A673 (cell line): ENCODE measurements around the gene ZSWIM5.
"Not testable (repeated sequence)": the region's sequence is repeated elsewhere in the genome, so short reads cannot be mapped to it uniquely, and the experiment has no call there.

Source experiments
- EZH2 ChIP-seq: fragments of 200-600 bp; sonication (generic); IDR thresholded peaks from 2 replicates; pipeline ENCODE4 v1.6.1; 2017; ENCODE audit warnings: borderline replicate concordance, low read depth, mild to moderate bottlenecking, mixed read lengths, antibody characterized with exemption, low read length; ENCODE audit not compliant: poor library complexity, severe bottlenecking
- TF ChIP-seq, protein P1 (sequence below): fragments of 300-800, 200-600 bp; sonication (generic); conservative IDR thresholded peaks from 2 replicates; pipeline ENCODE4 v1.5.1; 2017; ENCODE audit warnings: low read depth, mild to moderate bottlenecking, antibody characterized with exemption, low read length, moderate library complexity, mixed read lengths

DNA sequence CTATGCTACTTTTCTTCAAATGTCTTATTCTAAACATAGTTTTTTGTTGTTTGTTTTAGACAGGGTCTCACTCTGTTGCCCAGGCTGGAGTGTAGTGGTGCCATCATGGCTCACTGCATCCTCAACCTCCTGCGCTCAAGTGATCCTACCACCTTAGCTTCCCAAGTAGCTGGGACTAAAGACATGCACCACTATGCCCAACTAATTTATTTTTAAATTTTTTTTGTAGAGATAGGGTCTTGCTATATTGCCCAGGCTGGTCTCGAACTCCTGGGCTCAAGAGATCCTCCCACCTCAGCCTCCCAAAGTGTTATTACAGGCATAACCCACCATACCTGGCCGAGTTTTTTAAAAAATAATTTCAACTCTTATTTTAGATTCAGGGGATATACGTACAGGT is 143.9 kb downstream of the ZSWIM5 start:
- not testable (repeated sequence) for TF ChIP-seq EZH2
- TF ChIP-seq, protein P1, sequence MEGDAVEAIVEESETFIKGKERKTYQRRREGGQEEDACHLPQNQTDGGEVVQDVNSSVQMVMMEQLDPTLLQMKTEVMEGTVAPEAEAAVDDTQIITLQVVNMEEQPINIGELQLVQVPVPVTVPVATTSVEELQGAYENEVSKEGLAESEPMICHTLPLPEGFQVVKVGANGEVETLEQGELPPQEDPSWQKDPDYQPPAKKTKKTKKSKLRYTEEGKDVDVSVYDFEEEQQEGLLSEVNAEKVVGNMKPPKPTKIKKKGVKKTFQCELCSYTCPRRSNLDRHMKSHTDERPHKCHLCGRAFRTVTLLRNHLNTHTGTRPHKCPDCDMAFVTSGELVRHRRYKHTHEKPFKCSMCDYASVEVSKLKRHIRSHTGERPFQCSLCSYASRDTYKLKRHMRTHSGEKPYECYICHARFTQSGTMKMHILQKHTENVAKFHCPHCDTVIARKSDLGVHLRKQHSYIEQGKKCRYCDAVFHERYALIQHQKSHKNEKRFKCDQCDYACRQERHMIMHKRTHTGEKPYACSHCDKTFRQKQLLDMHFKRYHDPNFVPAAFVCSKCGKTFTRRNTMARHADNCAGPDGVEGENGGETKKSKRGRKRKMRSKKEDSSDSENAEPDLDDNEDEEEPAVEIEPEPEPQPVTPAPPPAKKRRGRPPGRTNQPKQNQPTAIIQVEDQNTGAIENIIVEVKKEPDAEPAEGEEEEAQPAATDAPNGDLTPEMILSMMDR, result not testable (repeated sequence)
